Left kidney (tissue), 2 donors: ENCODE measurements around the gene TM9SF1. TPM values are rescaled to one million over a fixed set of nuclear protein-coding genes. Genes with fewer than 3 reads are reported as not detected.
"Not testable (repeated sequence)": the region's sequence is repeated elsewhere in the genome, so short reads cannot be mapped to it uniquely, and the experiment has no call there.

Experiments
- DNase-seq: peaks from one replicate; pipeline ENCODE4 v3.0.0-alpha.2; 2013
- polyA plus RNA-seq: library from polyadenylated mRNA; unstranded; fragments of 120-200 nt; gene quantifications from one replicate; pipeline ENCODE4 v1.2.1, GENCODE V29; 2013; ENCODE audit not compliant: insufficient read length

TM9SF1 gene
- polyA plus RNA-seq, 1 donor = 39.7 TPM

DNA sequence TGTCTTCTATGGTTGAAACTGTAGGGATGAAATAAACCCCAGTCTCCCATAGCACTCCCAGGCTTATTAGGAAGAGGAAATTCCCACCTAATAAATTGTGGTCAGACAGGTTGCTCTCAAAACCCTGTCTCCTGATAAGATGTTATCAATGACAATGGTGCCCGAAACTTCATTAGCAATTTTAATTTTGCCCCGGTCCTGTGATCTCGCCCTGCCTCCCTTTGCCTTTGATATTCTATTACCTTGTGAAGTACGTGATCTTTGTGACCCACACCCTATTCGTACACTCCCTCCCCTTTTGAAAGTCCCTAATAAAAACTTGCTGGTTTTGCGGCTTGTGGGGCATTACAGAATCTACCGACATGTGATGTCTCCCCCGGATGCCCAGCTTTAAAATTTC is 7.3 kb upstream of the TM9SF1 start:
- not testable (repeated sequence) for DNase-seq

DNA sequence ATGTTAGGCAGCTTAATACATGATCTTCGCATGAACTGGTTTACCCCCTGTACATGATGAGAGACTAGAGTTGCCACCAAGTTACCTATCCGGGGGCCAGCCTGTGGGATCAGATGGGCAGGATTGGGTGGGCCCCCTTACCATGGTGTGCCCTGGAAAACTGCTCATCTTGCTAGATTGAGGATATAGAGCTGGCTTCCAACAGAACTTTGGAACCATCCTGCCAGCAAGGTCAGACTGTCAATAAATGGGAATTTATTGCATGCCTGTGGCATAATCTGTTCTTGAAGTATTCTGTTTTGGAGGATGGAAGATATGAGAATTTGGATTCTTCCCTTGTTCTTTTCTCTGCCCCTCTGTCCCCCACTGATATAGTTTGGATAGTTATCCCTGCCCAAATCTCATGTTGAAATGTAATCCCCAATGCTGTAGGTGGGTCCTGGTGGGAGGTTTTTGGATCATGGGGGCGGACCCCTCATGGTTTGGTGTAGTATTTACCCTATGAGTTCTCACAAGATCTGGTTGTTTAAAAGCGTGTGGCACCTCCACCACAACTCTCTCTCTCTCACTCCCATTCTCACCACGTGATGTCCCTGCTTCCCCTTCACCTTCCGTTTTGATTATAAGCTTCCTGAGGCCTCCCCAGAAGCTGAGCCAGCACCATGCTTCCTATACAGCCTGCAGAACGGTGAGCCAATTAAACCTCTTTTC is 3.7 kb upstream of the TM9SF1 start:
- no peak for DNase-seq

- no peak for DNase-seq
These were observed 1.8 kb upstream of the TM9SF1 start for GRCh38 chr14:24197056-24197450.

- DNase-seq = peak; percentile 5
These were observed 1.1 kb upstream of the TM9SF1 start for GRCh38 chr14:24196071-24197055.

- DNase-seq = no peak
These were observed 412 bp downstream of the TM9SF1 start for GRCh38 chr14:24194873-24195185.

- DNase-seq = no peak
These were observed 912 bp downstream of the TM9SF1 start for GRCh38 chr14:24194186-24194872.

DNA sequence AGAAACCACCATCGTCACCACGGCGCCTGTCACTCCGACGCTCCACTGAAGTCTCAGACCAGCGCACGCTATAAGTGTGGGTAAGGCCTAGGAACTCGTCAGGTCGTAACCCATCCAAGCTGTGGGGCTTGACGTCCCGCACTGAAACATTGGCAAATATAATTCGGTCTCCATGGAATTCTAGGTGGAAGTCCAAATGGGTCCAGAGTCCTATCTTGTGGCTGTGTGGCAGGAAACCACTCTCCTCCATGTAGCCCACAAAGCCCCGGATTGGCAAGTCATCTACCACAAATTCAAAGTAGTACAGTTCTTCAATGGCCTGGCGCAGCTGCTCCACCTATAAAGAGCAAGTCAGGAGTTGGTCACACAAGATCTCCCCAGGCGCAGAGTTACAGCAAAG is 2.3 kb downstream of the TM9SF1 start:
- DNase-seq = no peak

GRCh38 chr14:24190416-24190815 is 4.8 kb downstream of the TM9SF1 start:
- no peak for DNase-seq

GRCh38 chr14:24189460-24189859 is 5.8 kb downstream of the TM9SF1 start:
- DNase-seq = no peak

DNA sequence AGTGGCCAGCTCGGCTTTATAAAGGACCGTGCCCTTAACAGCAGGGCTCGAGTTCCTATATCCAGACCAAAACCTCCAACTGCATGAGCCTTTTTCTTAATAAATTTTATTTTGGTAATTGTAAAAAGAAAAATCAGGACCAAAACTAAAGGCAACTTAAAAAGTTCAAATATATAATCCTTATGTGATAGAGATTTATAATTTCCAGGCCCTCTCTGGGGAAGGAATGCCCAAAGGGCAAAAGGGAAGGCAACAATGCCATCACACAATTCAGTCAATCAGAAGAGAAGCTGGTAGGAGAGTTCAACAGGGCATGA is 6.2 kb downstream of the TM9SF1 start:
- DNase-seq = no peak

DNA sequence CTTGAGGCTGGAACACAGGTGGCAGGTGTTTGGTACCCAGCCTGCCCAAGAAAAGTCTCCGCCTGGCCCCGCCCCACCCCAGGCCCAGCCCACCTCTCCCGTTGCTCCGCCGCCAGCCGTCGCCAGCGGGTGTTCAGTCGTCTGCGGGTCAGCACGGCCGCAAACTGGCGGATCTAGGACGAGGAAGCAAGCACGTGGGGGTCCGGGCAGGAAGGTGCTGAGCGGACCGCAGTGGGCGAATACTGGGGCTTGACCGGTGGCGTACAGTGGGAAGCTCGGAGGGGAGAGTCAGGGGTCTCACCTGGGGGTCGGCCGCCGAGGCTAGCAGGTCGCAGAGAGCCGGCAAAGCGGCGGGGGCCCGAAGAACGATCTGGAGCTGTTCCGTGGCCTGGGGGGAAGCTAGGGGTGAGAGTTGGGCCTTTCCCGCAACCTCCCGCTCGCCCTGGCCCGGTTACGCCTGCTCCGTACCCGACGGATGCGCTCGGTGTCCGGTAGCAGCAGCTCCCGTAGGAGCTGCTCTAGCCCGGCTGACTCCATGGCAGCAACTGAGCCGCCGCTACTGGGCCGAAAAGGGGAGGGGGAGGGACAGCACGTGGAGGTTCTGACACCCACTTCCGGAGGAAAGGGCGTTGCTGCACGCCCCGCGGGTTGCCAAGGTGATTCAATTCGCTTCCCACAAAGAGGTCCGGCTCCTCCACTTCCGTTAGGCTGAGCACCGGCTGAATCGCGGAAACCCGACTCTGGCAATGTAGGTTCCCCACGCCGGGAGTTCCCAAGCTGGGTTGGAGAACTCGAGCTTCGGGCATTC is 6.8 kb downstream of the TM9SF1 start, which contains the start of gene IPO4:
Gene IPO4 (minus strand): TSS at position 566 of the 808 bp plus-strand sequence. CDS start 29 bp downstream, at position 537.
- DNase-seq = peak; percentile 96

DNA sequence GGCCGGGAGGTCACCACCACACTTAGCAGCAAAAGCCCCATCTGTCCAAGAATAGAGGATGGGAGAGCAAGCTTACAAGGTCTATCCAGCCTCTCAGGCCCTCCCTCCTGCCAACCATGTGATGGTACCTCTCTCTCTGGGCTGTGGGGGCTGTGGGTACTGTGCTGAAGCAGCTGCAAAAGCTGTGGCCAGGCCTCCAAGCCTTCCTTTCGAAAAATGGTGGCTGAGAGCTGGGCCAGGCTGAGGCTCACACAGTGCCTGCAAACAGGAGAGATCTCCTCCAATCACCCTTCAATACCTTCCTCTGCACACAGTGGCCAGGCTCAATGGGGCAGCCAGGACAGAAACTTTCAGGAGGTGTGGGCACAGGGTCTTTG is 7.7 kb downstream of the TM9SF1 start:
- DNase-seq = no peak

- no peak for DNase-seq
These were observed 8.3 kb downstream of the TM9SF1 start for GRCh38 chr14:24186831-24187538.

- DNase-seq = no peak
These were observed 9.5 kb downstream of the TM9SF1 start for GRCh38 chr14:24185741-24186140.

DNA sequence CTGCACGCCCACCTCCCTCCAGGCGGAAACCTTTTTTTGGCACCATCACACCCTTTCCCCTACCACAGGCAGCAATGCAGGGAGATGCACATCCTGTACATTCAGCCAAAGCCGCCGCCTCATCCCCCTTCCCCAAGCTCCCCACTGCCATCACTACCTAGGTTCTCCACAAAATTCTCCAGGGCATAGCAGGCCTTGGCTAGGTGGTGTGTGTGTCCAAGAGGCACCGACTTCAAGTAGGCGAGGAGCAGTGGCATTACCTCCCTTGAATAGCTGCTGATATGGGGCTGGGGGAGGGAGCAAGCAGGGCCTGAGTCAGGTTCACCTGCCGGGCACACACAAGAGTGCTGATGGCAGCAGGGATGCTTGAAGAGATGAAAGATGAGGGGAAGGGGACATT is 10.2 kb downstream of the TM9SF1 start:
- no peak for DNase-seq

DNA sequence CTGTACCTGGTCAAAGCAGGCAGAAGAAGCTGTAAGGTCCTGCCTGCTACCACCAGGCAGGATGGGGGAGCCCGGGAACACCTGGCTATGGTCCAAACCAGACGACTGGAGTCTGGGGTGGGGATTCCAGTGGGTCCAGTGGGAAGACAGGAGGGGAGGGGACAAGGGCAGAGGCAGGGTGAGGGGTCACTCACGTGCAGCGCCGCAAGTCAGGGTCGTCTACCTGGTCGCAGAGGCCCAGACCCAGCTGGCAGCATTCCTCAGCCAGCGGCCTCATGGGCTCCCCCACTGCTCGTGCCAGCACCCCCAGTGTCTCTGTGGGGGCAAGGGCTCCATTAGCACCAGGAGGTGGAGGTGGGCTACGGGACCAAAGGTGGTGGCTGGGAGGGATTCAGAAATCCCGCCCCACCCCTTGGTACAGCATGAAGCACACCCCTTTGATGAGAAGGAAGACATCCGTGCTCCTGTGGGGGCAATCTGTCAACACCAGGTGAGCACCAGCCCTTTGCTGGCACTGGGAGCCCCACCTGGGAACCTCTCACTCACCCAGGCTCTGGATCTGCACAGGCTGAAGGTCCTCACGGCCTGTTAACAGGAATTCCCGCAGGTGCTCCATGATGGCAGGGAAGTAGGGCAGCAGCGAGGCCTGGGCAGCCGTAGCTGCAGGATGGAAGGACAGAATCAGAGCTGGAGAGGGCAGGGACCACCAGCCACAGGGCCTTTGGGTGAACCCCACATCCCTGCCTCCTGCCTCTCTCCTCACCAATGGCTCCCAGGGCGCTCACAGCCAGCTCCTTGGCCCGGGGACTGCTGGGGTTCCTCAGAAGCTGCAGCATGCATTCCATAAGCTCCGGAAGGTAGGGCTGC is 10.9 kb downstream of the TM9SF1 start:
- DNase-seq = no peak

DNA sequence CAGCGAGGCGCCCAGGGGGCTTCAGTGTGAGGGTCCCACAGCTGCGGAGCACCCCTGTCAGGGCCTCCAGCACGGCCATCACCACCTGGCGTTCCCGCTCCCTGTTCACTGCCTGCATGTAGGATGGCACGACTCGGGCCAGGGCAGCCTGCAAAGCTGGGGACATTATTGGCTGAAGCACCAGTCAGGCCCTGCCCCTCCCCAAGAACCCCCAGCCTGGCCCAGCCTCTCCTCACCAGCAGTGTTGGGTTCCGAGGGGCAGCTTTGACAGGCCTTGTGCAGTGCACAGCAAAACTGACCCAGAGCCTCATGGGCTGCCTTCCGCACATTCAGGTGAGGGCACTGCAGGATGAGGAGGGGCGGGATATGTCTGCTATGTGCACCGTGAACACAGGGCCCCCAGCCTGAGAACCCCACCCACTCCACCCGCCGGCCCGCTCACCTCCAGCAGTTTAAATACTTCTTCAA is 12.2 kb downstream of the TM9SF1 start:
- DNase-seq = no peak

DNA sequence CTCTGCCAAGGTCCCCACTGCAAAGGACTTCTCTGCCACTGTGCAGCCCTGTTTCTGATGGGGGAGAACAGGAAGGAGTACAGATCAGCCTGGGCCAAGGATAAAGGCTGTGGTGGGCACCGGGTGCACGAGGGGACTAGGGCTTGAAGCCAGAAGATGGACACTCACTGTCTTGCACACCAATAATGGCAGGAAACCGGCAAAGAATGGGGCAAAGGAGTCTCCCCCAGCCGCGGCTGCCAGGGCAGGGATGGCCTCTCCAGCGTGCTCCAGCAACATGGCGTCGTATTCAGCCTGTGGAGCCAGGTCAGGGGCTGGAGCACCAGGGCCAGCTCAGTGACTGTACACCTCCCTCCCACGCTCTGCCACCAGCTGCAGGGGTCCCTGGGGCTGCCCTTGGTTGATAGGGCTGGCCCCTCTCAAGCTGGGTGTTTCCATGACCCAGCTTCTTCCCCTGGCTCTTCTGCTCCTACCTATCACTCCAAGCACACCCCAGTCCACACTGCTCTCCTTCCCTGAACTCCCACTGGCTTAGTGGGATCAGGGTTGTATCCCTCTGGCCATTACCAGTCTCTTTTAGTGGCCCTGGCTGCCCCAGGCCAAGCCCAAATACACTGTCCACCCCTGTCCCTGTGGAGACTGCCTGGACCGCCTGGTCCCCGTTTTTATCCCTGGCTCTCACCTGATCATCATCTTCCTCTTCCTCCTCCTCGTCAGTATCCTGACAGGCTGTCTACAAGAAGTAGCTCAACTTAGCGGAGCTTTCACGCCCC is 12.9 kb downstream of the TM9SF1 start:
- DNase-seq = no peak

- no peak for DNase-seq
These were observed 13.7 kb downstream of the TM9SF1 start for GRCh38 chr14:24181371-24182077.
